ENCODE data around the gene TMEM181.
"Not testable (repeated sequence)": the region's sequence is repeated elsewhere in the genome, so short reads cannot be mapped to it uniquely, and the experiment has no call there.

The TMEM181 gene

GRCh38 chr6:158536891-158537798 lies 22.7 kb upstream of the TMEM181 start:
- DNase-seq (ENCODE audit: low read depth in 2 of 2) = no peak

GRCh38 chr6:158538741-158539140 lies 21.1 kb upstream of the TMEM181 start:
- no peak for DNase-seq (ENCODE audit: low read depth in 2 of 2)

- DNase-seq (ENCODE audit: low read depth in 2 of 2) = no peak
Measured at GRCh38 chr6:158539413-158539812, 20.5 kb upstream of the TMEM181 start.

- no peak for DNase-seq (ENCODE audit: low read depth in 2 of 2)
Measured at GRCh38 chr6:158539881-158540280, 20.0 kb upstream of the TMEM181 start.

GRCh38 chr6:158543606-158544185 lies 16.2 kb upstream of the TMEM181 start:
- DNase-seq (ENCODE audit: low read depth in 2 of 2) = no peak

GRCh38 chr6:158544428-158544827 lies 15.5 kb upstream of the TMEM181 start:
- DNase-seq (ENCODE audit: low read depth in 2 of 2) = no peak

GRCh38 chr6:158545043-158545966 lies 14.6 kb upstream of the TMEM181 start:
- no peak for DNase-seq (ENCODE audit: low read depth in 2 of 2)

- no peak for DNase-seq (ENCODE audit: low read depth in 2 of 2)
Measured at GRCh38 chr6:158548418-158549161, 11.3 kb upstream of the TMEM181 start.

GRCh38 chr6:158552055-158552795 lies 7.7 kb upstream of the TMEM181 start:
- DNase-seq (ENCODE audit: low read depth in 2 of 2) = no peak

GRCh38 chr6:158552796-158553138 lies 7.1 kb upstream of the TMEM181 start:
- DNase-seq (ENCODE audit: low read depth in 2 of 2) = no peak

- no peak for DNase-seq (ENCODE audit: low read depth in 2 of 2)
Measured at GRCh38 chr6:158554611-158555361, 5.1 kb upstream of the TMEM181 start.

GRCh38 chr6:158556113-158556512 lies 3.8 kb upstream of the TMEM181 start:
- no peak for DNase-seq (ENCODE audit: low read depth in 2 of 2)

GRCh38 chr6:158557110-158557509 lies 2.8 kb upstream of the TMEM181 start:
- DNase-seq (ENCODE audit: low read depth in 2 of 2) = not testable (repeated sequence)

- no peak for DNase-seq (ENCODE audit: low read depth in 2 of 2)
Measured at GRCh38 chr6:158557927-158558326, 2.0 kb upstream of the TMEM181 start.

GRCh38 chr6:158558415-158559306 lies 1.2 kb upstream of the TMEM181 start:
- DNase-seq (ENCODE audit: low read depth in 2 of 2) = no peak

GRCh38 chr6:158559338-158559894 lies 475 bp upstream of the TMEM181 start:
- DNase-seq (ENCODE audit: low read depth in 2 of 2) = no peak

GRCh38 chr6:158560836-158561320 lies 987 bp downstream of the TMEM181 start:
- DNase-seq (ENCODE audit: low read depth in 2 of 2) = no peak

GRCh38 chr6:158561321-158561884 lies 1.5 kb downstream of the TMEM181 start:
- no peak for DNase-seq (ENCODE audit: low read depth in 2 of 2)
